ENCODE measurements around the gene PDZD2.

PDZD2 gene

DNA sequence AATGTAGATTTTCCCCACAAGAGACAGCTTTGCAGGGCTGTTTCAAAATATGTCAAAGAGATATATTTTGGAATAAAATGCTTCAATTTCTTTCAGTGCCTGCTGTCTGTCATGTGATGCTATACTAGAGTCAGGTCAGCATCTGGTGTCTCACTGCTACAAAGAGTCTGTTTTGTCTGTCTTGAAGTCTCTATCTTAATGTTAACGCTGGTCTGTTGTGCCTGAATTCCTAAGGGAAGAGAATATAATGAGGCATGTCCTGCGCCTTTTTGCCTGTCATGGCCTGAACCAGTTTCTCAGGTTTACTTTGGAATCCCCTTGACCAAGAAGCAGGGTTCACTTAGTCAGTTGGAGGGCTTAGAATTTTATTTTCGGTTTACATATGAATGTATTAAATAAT, 176.4 kb downstream of the PDZD2 start:
- TF ChIP-seq ZFX (IDR thresholded peaks at IDR 0.05; ENCODE audit: borderline replicate concordance), result no peak
- TF ChIP-seq, protein P1, sequence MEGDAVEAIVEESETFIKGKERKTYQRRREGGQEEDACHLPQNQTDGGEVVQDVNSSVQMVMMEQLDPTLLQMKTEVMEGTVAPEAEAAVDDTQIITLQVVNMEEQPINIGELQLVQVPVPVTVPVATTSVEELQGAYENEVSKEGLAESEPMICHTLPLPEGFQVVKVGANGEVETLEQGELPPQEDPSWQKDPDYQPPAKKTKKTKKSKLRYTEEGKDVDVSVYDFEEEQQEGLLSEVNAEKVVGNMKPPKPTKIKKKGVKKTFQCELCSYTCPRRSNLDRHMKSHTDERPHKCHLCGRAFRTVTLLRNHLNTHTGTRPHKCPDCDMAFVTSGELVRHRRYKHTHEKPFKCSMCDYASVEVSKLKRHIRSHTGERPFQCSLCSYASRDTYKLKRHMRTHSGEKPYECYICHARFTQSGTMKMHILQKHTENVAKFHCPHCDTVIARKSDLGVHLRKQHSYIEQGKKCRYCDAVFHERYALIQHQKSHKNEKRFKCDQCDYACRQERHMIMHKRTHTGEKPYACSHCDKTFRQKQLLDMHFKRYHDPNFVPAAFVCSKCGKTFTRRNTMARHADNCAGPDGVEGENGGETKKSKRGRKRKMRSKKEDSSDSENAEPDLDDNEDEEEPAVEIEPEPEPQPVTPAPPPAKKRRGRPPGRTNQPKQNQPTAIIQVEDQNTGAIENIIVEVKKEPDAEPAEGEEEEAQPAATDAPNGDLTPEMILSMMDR (IDR thresholded peaks at IDR 0.05), result no peak
- H3K27ac ChIP-seq, result no peak overlapping the region

DNA sequence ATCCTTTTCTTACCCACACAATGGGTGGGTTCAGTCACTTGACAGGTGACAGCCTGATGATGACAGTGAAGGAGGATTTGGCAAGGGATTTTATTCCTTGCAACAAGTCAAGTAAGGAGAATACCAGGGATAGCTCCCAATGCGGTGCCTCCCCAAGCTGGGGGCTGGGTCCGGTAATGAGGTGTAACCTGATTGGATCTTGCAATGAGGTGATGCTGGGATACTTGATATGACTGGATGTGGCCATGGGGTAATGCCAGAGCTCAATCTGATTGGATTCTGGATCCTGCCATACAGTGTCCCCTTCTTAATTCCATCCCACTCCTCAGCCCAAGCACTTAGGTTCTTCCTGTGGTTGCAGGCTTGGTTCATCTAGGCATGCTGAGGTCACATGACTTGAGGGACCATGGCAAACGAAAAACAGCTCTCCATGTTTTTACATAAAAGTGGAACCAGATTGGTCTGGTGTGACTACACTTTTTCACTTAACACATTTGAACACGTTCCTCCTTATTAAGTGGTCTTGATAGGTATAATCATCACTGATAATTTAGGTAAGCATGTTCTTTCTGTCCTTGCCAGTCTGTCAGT, 181.1 kb downstream of the PDZD2 start:
- TF ChIP-seq, protein P1 (IDR thresholded peaks at IDR 0.05), result no peak
- no peak overlapping the region for H3K27ac ChIP-seq

DNA sequence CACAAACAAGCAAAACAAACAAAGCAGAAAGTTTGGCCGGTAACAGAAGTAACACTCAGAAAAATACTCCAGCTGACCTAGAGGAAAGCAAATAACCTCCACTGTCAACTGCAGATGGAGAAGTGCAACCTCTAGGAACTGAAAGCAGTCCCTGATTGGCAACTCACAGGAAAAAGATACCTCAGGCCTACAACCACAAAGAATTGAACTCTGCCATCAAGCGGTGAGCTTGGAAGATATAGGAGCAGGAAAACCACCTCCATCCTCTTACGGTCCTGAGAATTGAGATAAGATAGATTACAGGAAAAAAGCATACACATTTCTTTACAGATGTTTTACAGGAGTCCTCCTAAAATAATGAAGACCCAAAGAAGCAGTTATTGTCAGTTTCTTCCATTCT, 184.5 kb downstream of the PDZD2 start:
- TF ChIP-seq, protein P1 (IDR thresholded peaks at IDR 0.05), result peak; percentile 10; the same call in 1 of the 2 replicates
- TF ChIP-seq ZFX (IDR thresholded peaks at IDR 0.05; ENCODE audit: borderline replicate concordance), result no peak
- H3K27ac ChIP-seq, result no peak overlapping the region

DNA sequence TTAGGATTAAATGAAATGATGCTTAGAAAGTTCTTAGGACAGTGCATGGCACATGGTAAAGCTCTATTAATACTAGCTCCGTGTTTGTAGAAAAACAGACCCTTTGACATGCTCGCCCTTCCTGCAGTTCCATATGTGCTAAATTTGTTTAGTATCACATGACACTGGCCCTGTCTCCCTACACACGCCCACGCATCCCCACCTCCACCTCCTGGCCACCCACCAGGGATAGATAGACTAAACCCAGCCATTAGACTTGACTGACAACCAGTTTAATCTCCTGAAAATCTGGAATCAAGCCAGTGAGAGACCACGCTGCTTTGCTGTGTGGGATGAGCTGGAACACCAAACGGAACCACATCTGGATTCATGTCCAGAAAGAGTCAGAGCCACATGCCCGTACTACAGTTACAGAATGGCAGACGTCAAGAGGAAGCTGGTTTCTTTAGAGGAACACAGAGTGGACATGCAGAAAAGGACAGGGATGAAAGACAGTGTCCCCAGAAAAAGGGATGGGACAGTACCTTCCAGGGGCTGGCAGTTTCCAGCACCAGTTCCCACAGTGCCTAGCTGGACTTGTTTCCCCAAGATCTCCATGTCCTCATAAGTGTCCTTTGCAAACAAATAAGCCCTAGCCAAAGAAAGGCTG, 186.1 kb downstream of the PDZD2 start:
- TF ChIP-seq ZFX (IDR thresholded peaks at IDR 0.05; ENCODE audit: borderline replicate concordance), result no peak
- TF ChIP-seq, protein P1 (IDR thresholded peaks at IDR 0.05), result no peak
- no peak overlapping the region for H3K27ac ChIP-seq

DNA sequence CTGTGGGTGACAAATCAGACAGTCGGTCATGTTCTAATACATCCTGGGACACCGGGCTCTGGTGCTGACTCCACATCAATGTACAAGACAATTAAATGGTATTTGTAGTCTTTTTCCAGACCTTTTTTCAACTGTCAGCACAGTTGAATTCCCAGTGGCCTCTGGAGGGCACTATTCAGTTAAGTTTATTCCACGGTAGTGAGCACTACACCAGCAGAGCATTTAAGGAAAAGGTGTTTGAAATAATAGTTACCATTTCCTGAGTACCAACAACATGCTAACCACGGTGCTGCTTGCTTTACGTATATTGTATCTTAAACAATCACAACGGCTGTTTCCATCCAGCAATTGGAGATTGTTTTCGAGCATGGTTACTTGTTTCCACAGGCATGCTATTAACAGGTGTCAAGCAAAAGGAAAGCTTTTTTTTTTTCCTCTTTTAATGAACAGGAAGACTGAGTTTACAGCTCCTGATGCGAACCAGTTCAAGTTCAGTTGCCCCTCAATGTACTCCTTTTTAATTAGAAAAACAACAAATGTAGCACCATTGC, 186.7 kb downstream of the PDZD2 start:
- no peak overlapping the region for H3K27ac ChIP-seq
- no peak for TF ChIP-seq ZFX (IDR thresholded peaks at IDR 0.05; ENCODE audit: borderline replicate concordance)
- TF ChIP-seq, protein P1 (IDR thresholded peaks at IDR 0.05), result peak; percentile 81

DNA sequence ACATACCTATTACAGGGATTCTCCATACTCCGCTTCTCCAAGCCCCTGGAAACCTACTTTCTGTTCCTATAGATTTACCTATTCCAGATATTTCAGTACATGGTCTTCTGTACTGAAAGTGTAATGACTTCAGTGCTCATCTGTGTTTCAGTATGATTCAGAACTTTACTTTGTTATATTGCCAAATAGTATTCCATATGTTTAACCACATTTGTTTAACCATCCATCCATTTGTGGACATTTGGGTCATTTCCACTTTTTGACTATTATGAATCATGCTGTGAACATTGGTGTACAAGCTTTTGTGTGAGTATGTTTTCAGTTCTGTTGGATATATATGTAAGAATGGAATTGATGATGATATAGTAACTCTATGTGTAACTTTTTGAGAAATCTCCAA, 188.9 kb downstream of the PDZD2 start:
- TF ChIP-seq, protein P1 (IDR thresholded peaks at IDR 0.05), result no peak
- TF ChIP-seq ZFX (IDR thresholded peaks at IDR 0.05; ENCODE audit: borderline replicate concordance), result no peak
- H3K27ac ChIP-seq, result no peak overlapping the region

DNA sequence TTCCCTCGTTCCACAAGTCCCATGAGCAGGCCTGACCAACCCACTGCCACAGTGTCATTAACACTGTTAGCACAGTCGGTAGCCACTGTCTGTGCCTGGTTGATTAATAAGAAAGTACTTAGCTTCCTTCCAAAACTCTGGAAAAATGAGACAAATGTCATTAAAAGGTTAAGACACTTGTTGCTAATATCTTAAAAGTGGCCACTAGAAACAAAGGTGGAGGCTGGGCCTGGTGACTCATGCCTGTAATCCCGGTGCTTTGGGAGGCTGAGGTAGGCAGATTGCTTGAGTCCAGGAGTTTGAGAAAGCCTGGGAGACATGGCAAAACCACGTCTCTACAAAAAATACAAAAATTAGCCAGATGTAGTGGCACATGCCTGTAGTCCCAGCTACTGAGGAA, 194.0 kb downstream of the PDZD2 start:
- TF ChIP-seq ZFX (IDR thresholded peaks at IDR 0.05; ENCODE audit: borderline replicate concordance), result no peak
- TF ChIP-seq, protein P1 (IDR thresholded peaks at IDR 0.05), result no peak
- H3K27ac ChIP-seq, result no peak overlapping the region

All from 22Rv1 (cell line).